Measurements from ENCODE around the gene CBLIF.

The CBLIF gene

GRCh38 chr11:59872076-59872475, 26.8 kb upstream of the CBLIF start:
- no peaks in the 10 kb centered on the region for H3K79me2 ChIP-seq (ENCODE audit: insufficient read depth, low read length)
- no peaks in the 10 kb centered on the region for H3K9me2 ChIP-seq (replicated peaks; ENCODE audit: insufficient read depth, low read length)
- no peak overlapping the region for H3K4me3 ChIP-seq (ENCODE audit: insufficient read depth, low read length, poor library complexity, severe bottlenecking)
- no peak overlapping the region for H3K4me2 ChIP-seq (ENCODE audit: low read depth, low read length, poor library complexity, severe bottlenecking)
- no peaks in the 10 kb centered on the region for H3F3A ChIP-seq (ENCODE audit: insufficient read depth)
- no peaks in the 10 kb centered on the region for H3K36me3 ChIP-seq (ENCODE audit: low read length)
- H3K9me3 ChIP-seq (ENCODE audit: insufficient read depth, low read length): no peaks in the 10 kb centered on the region
- H3K27me3 ChIP-seq (ENCODE audit: low read length): no peaks in the 10 kb centered on the region
- no peak overlapping the region for H3K9ac ChIP-seq (ENCODE audit: low read length)
- H2AFZ ChIP-seq (ENCODE audit: low read depth, low read length, severe bottlenecking): no peak overlapping the region
- H3K27ac ChIP-seq (ENCODE audit: low read depth, low read length): no peak overlapping the region
- no peaks in the 10 kb centered on the region for H4K20me1 ChIP-seq (ENCODE audit: low read depth, low read length)
- TF ChIP-seq, protein P1, sequence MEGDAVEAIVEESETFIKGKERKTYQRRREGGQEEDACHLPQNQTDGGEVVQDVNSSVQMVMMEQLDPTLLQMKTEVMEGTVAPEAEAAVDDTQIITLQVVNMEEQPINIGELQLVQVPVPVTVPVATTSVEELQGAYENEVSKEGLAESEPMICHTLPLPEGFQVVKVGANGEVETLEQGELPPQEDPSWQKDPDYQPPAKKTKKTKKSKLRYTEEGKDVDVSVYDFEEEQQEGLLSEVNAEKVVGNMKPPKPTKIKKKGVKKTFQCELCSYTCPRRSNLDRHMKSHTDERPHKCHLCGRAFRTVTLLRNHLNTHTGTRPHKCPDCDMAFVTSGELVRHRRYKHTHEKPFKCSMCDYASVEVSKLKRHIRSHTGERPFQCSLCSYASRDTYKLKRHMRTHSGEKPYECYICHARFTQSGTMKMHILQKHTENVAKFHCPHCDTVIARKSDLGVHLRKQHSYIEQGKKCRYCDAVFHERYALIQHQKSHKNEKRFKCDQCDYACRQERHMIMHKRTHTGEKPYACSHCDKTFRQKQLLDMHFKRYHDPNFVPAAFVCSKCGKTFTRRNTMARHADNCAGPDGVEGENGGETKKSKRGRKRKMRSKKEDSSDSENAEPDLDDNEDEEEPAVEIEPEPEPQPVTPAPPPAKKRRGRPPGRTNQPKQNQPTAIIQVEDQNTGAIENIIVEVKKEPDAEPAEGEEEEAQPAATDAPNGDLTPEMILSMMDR (IDR thresholded peaks at IDR 0.05; ENCODE audit: insufficient read depth, low read length, poor library complexity, severe bottlenecking): no peak
- TF ChIP-seq EZH2phosphoT487 (conservative IDR thresholded peaks at IDR 0.05; ENCODE audit: low read length): no peak

GRCh38 chr11:59867946-59868345, 22.6 kb upstream of the CBLIF start:
- Histone ChIP-seq H3K9ac (ENCODE audit: low read length) (no peak overlapping the region), H3K4me3 (ENCODE audit: insufficient read depth, low read length, poor library complexity, severe bottlenecking) (no peak overlapping the region), H3K4me2 (ENCODE audit: low read depth, low read length, poor library complexity, severe bottlenecking) (no peak overlapping the region), H3K79me2 (ENCODE audit: insufficient read depth, low read length) (no peaks in the 10 kb centered on the region), H2AFZ (ENCODE audit: low read depth, low read length, severe bottlenecking) (no peak overlapping the region), H4K20me1 (ENCODE audit: low read depth, low read length) (no peaks in the 10 kb centered on the region), H3K9me3 (ENCODE audit: insufficient read depth, low read length) (no peaks in the 10 kb centered on the region), H3K36me3 (ENCODE audit: low read length) (no peaks in the 10 kb centered on the region), H3K9me2 (replicated peaks; ENCODE audit: insufficient read depth, low read length) (no peaks in the 10 kb centered on the region), H3K27me3 (ENCODE audit: low read length) (no peaks in the 10 kb centered on the region), H3K27ac (ENCODE audit: low read depth, low read length) (no peak overlapping the region), H3F3A (ENCODE audit: insufficient read depth) (no peaks in the 10 kb centered on the region)
- TF ChIP-seq EZH2phosphoT487 (conservative IDR thresholded peaks at IDR 0.05; ENCODE audit: low read length): no peak
- TF ChIP-seq, protein P1 (IDR thresholded peaks at IDR 0.05; ENCODE audit: insufficient read depth, low read length, poor library complexity, severe bottlenecking): no peak

DNA sequence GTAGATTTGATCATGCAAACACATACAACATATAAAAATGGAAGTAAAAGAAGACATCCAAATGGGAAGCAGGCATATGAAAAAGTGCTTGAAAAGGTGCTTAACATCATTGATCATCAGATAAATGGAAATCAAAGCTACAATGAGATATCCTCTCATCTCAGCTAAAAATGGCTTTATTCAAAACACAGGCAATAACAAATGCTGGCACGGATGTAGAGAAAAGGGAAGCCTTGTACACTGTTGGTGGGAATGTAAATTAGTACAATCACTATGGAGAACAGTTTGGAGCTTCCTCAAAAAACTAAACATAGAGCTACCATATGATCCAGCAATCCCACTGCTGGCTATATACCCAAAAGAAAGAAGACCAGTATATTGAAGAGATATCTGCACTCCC, 21.5 kb upstream of the CBLIF start:
- Histone ChIP-seq H3K9ac (ENCODE audit: low read length) (no peak overlapping the region), H3K4me2 (ENCODE audit: low read depth, low read length, poor library complexity, severe bottlenecking) (no peak overlapping the region), H3K9me3 (ENCODE audit: insufficient read depth, low read length) (no peaks in the 10 kb centered on the region), H3F3A (ENCODE audit: insufficient read depth) (no peaks in the 10 kb centered on the region), H2AFZ (ENCODE audit: low read depth, low read length, severe bottlenecking) (no peak overlapping the region), H4K20me1 (ENCODE audit: low read depth, low read length) (no peaks in the 10 kb centered on the region), H3K4me3 (ENCODE audit: insufficient read depth, low read length, poor library complexity, severe bottlenecking) (no peak overlapping the region), H3K9me2 (replicated peaks; ENCODE audit: insufficient read depth, low read length) (no peaks in the 10 kb centered on the region), H3K79me2 (ENCODE audit: insufficient read depth, low read length) (no peaks in the 10 kb centered on the region), H3K36me3 (ENCODE audit: low read length) (no peaks in the 10 kb centered on the region), H3K27ac (ENCODE audit: low read depth, low read length) (no peak overlapping the region), H3K27me3 (ENCODE audit: low read length) (no peaks in the 10 kb centered on the region)
- TF ChIP-seq, protein P1 (IDR thresholded peaks at IDR 0.05; ENCODE audit: insufficient read depth, low read length, poor library complexity, severe bottlenecking): no peak
- no peak for TF ChIP-seq EZH2phosphoT487 (conservative IDR thresholded peaks at IDR 0.05; ENCODE audit: low read length)
